ENCODE data around the gene ATP6V0E2. TPM values are rescaled to one million over a fixed set of nuclear protein-coding genes. Genes with fewer than 3 reads are reported as not detected.

ATP6V0E2 gene
- total and polyA plus RNA-seq, 4 donors: 8.6 to 34.8 (median 24.5) TPM

DNA sequence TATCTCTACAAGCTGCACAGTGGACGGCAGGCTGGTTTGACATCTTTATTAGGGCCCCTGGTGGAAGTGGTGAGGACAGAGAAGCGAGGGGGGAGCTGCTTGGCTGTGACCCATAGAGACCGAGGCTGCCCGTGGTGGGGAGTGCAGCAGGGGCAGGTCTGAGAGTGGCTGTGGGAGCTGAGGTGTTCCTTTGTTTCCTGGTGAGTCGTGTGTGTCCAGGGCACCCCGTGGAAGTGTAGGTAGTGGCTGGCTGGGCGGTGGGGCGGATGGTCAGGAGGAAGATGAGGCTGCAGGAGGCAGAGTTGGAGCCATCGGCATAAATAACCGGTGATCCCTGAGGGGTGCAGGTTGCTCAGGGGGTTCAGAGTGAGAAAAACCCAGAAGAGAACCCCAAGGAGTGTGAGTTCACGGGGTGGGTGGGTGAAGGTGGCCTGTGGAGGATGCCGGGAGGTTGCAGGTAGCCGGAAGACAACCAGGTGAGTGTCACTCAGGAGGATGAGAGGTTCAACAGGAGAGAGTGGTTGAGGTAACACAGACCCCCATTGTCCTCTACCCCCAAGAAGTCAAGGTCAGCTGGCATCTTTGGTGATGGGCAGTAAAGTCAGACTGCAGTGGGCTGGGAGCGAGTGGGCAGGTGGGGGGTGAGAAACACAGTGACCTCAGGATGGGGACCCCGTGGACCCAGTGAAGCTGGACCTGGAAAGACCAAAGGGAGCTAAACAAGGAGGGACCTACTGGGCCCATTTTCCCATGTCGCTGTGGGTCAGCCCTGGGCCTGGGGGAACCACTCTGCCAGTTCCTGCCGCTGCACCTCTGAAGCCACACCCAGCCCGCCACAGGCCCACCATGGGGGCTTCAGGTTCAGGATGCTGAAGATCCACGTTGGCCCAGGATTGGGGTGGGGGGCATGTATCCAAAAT is 7.8 kb downstream of the ATP6V0E2 start:
- no peak overlapping the region for H3K4me3 ChIP-seq
- H3K4me1 ChIP-seq (ENCODE audit: control insufficient read depth in 5 of 5, insufficient read depth in 5 of 5, low read length in 5 of 5): peaks cover 0 to 11% (median 4%) of the 10 kb centered on the region in 5 donors
- H3K27me3 ChIP-seq (ENCODE audit: control insufficient read depth in 3 of 3, insufficient read depth in 3 of 3, low read length in 2 of 3): no peaks in the 10 kb centered on the region
- H3K9me3 ChIP-seq (ENCODE audit: control insufficient read depth in 4 of 4, insufficient read depth in 3 of 4, low read length in 3 of 4): no peaks in the 10 kb centered on the region
- ATAC-seq (ENCODE audit: insufficient read depth, low FRiP score) (no peak), DNase-seq (no peak)
- no peak overlapping the region for H3K9ac ChIP-seq (ENCODE audit: insufficient read depth in 1 of 2, low read length in 2 of 2)
- 77 to 79% methylated on average over 19 of the region's 19 CpGs for WGBS, 2 donors
- H3K36me3 ChIP-seq (ENCODE audit: control insufficient read depth in 4 of 4, insufficient read depth in 4 of 4, low read length in 4 of 4): peaks cover 0 to 7% (median 0%) of the 10 kb centered on the region in 4 donors
- TF ChIP-seq CTCF (IDR thresholded peaks at IDR 0.05; ENCODE audit: control extremely low read depth, extremely low read depth): no peak
- H3K27ac ChIP-seq (ENCODE audit: low read depth in 1 of 2, low read length in 1 of 2): no peak overlapping the region

GRCh38 chr7:149882248-149883047 is 8.7 kb downstream of the ATP6V0E2 start:
- DNase-seq: no peak
- Histone ChIP-seq H3K9me3 (ENCODE audit: control insufficient read depth in 4 of 4, insufficient read depth in 3 of 4, low read length in 3 of 4) (no peaks in the 10 kb centered on the region), H3K4me1 (ENCODE audit: control insufficient read depth in 5 of 5, insufficient read depth in 5 of 5, low read length in 5 of 5) (peaks cover 0 to 11% (median 4%) of the 10 kb centered on the region in 5 donors), H3K9ac (ENCODE audit: insufficient read depth in 1 of 2, low read length in 2 of 2) (no peak overlapping the region), H3K27me3 (ENCODE audit: control insufficient read depth in 3 of 3, insufficient read depth in 3 of 3, low read length in 2 of 3) (no peaks in the 10 kb centered on the region), H3K27ac (ENCODE audit: low read depth in 1 of 2, low read length in 1 of 2) (no peak overlapping the region), H3K36me3 (ENCODE audit: control insufficient read depth in 4 of 4, insufficient read depth in 4 of 4, low read length in 4 of 4) (peaks cover 0 to 8% (median 0%) of the 10 kb centered on the region in 4 donors), H3K4me3 (no peak overlapping the region)
- no peak for TF ChIP-seq CTCF (IDR thresholded peaks at IDR 0.05; ENCODE audit: control extremely low read depth, extremely low read depth)
- 88 to 89% methylated on average over 11 of the region's 11 CpGs for WGBS, 2 donors
- no peak for ATAC-seq (ENCODE audit: insufficient read depth, low FRiP score)

DNA sequence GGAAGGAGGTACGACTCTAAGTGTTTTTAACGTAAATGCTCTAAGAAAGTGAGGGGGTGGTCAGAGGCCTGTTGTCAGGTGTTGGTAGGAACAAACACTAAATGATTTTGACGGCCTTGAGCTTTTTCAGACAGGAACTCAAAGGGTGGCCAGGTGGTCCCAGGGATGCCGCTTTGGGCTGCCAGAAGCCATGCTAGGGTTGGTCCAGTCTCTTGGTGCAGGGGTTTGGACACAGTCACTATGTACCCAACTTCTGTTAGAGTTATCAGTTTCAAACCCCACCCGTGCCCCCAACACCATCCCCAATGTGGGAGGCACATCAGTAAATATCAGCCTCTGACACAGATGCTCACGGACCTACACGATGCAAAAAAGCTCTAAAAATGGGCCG is 9.3 kb downstream of the ATP6V0E2 start:
- DNase-seq: no peak
- ATAC-seq (ENCODE audit: insufficient read depth, low FRiP score): no peak
- peaks cover 0 to 11% (median 4%) of the 10 kb centered on the region in 5 donors for H3K4me1 ChIP-seq (ENCODE audit: control insufficient read depth in 5 of 5, insufficient read depth in 5 of 5, low read length in 5 of 5)
- H3K27me3 ChIP-seq (ENCODE audit: control insufficient read depth in 3 of 3, insufficient read depth in 3 of 3, low read length in 2 of 3): no peaks in the 10 kb centered on the region
- H3K4me3 ChIP-seq: no peak overlapping the region
- no peak overlapping the region for H3K27ac ChIP-seq (ENCODE audit: low read depth in 1 of 2, low read length in 1 of 2)
- peaks cover 0 to 8% (median 0%) of the 10 kb centered on the region in 4 donors for H3K36me3 ChIP-seq (ENCODE audit: control insufficient read depth in 4 of 4, insufficient read depth in 4 of 4, low read length in 4 of 4)
- no peaks in the 10 kb centered on the region for H3K9me3 ChIP-seq (ENCODE audit: control insufficient read depth in 4 of 4, insufficient read depth in 3 of 4, low read length in 3 of 4)
- no peak for TF ChIP-seq CTCF (IDR thresholded peaks at IDR 0.05; ENCODE audit: control extremely low read depth, extremely low read depth)
- 66% methylated on average over 8 of the region's 8 CpGs for WGBS, 2 donors
- H3K9ac ChIP-seq (ENCODE audit: insufficient read depth in 1 of 2, low read length in 2 of 2): no peak overlapping the region

All from lung (tissue), 12 donors.